Measurements from ENCODE around the gene SLC35E1. TPM values are rescaled to one million over a fixed set of nuclear protein-coding genes. Genes with fewer than 3 reads are reported as not detected.
A peak's percentile ranks its signal among the peaks of the same experiment; 100 is the strongest.

SLC35E1 gene
- total and polyA plus RNA-seq, 4 donors = 22.5 to 37.7 (median 29.2) TPM

GRCh38 chr19:16593181-16593580 is 21.0 kb upstream of the SLC35E1 start:
- ATAC-seq (ENCODE audit: low FRiP score) = no peak
- no peaks in the 10 kb centered on the region for H3K4me1 ChIP-seq (ENCODE audit: control insufficient read depth in 1 of 2, insufficient read depth in 2 of 2, low read length in 2 of 2)
- DNase-seq = no peak

DNA sequence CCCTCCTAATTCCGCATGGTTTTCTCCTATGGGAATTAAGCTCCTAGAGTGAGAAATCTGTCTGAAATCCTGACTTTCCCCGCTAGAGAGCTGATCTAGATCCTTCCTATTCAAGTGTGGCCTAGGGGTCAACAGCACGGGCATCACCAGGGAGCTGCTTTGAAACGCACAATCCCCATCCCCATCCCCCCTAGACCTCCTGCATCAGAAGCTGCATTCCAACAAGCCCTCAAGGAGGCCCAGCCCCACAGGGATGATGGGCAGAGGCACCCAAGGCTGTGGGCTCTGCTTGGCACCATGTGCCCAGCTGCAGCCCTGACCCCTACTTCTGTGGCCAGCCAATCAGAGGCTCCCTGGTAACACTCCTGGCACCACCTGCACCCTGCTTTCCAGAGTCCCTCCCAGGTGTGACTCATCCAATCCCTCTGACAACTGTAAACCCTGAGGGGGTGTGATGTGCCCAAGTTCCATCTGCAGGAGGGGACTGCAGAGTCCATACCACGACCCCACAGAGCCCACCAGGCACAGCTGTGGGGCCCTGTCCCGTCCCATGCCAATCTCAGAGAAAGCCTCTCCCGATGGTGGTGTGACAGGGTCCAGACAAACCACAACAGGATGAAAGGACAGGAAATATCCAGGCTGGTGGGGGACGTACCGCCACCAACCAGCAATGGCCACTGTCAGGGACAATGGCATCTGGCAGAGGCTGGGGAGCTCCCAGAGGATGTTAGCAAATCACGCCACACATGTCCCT is 19.8 kb upstream of the SLC35E1 start:
- DNase-seq (no peak), ATAC-seq (ENCODE audit: low FRiP score) (no peak)
- no peak overlapping the region for H3K4me3 ChIP-seq (ENCODE audit: low read length in 2 of 2)
- H3K36me3 ChIP-seq (ENCODE audit: control insufficient read depth in 1 of 2, insufficient read depth in 2 of 2, low read length in 1 of 2) = no peaks in the 10 kb centered on the region
- H3K27ac ChIP-seq (ENCODE audit: low read depth in 1 of 2, low read length in 2 of 2) = no peak overlapping the region
- H3K4me1 ChIP-seq (ENCODE audit: control insufficient read depth in 1 of 2, insufficient read depth in 2 of 2, low read length in 2 of 2) = no peaks in the 10 kb centered on the region
- 66 to 74% methylated on average over 10 of the region's 10 CpGs for WGBS, 2 donors
- H3K27me3 ChIP-seq (ENCODE audit: control insufficient read depth in 1 of 2, insufficient read depth in 2 of 2, low read length in 1 of 2) = no peaks in the 10 kb centered on the region
- no peaks in the 10 kb centered on the region for H3K9me3 ChIP-seq (ENCODE audit: control insufficient read depth, low read length)
- intact Hi-C loops (cut with DNase I) = no loop called here

More at GRCh38 chr19:16593181-16593580, 21.0 kb upstream of the SLC35E1 start:
- WGBS, 2 donors = 95% methylated on average over 4 of the region's 4 CpGs
- Histone ChIP-seq H3K4me3 (ENCODE audit: low read length in 2 of 2) (no peak overlapping the region), H3K36me3 (ENCODE audit: control insufficient read depth in 1 of 2, insufficient read depth in 2 of 2, low read length in 1 of 2) (no peaks in the 10 kb centered on the region), H3K27ac (ENCODE audit: low read depth in 1 of 2, low read length in 2 of 2) (no peak overlapping the region), H3K27me3 (ENCODE audit: control insufficient read depth in 1 of 2, insufficient read depth in 2 of 2, low read length in 1 of 2) (no peaks in the 10 kb centered on the region), H3K9me3 (ENCODE audit: control insufficient read depth, low read length) (no peaks in the 10 kb centered on the region)
- intact Hi-C loops (cut with DNase I) = no loop called here

GRCh38 chr19:16590876-16591802 is 18.9 kb upstream of the SLC35E1 start:
- 86 to 88% methylated on average over 9 of the region's 9 CpGs for WGBS, 2 donors
- no peak overlapping the region for H3K4me3 ChIP-seq (ENCODE audit: low read length in 2 of 2)
- H3K27me3 ChIP-seq (ENCODE audit: control insufficient read depth in 1 of 2, insufficient read depth in 2 of 2, low read length in 1 of 2) = no peaks in the 10 kb centered on the region
- no peak overlapping the region for H3K27ac ChIP-seq (ENCODE audit: low read depth in 1 of 2, low read length in 2 of 2)
- DNase-seq (no peak), ATAC-seq (ENCODE audit: low FRiP score) (no peak)
- intact Hi-C loops (cut with DNase I) = no loop called here
- H3K9me3 ChIP-seq (ENCODE audit: control insufficient read depth, low read length) = no peaks in the 10 kb centered on the region
- no peaks in the 10 kb centered on the region for H3K36me3 ChIP-seq (ENCODE audit: control insufficient read depth in 1 of 2, insufficient read depth in 2 of 2, low read length in 1 of 2)
- no peaks in the 10 kb centered on the region for H3K4me1 ChIP-seq (ENCODE audit: control insufficient read depth in 1 of 2, insufficient read depth in 2 of 2, low read length in 2 of 2)

DNA sequence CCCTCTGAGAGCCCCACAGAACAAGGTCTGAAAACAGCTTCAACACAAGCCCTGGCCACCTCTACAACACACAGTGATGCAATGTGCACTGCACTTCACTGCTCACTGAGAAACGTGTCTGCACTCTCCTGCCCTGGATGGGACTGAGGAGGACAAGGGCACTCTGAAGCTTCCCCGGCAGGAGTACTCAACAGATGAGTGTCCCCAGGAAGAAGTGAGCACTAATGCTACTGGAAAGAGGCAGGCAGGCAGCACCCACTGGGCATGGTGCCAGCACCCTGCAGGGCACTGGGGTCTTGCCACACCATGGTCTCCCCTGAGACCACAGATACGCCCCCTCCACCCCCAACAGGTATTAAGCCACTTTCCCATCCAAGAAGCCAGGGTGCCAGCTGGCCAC is 17.7 kb upstream of the SLC35E1 start:
- H3K27ac ChIP-seq (ENCODE audit: low read depth in 1 of 2, low read length in 2 of 2) = no peak overlapping the region
- no peak for DNase-seq
- H3K4me3 ChIP-seq (ENCODE audit: low read length in 2 of 2) = no peak overlapping the region
- H3K4me1 ChIP-seq (ENCODE audit: control insufficient read depth in 1 of 2, insufficient read depth in 2 of 2, low read length in 2 of 2) = no peaks in the 10 kb centered on the region
- no peaks in the 10 kb centered on the region for H3K27me3 ChIP-seq (ENCODE audit: control insufficient read depth in 1 of 2, insufficient read depth in 2 of 2, low read length in 1 of 2)
- WGBS, 2 donors = 68 to 70% methylated on average over 3 of the region's 3 CpGs
- no peaks in the 10 kb centered on the region for H3K36me3 ChIP-seq (ENCODE audit: control insufficient read depth in 1 of 2, insufficient read depth in 2 of 2, low read length in 1 of 2)
- no peaks in the 10 kb centered on the region for H3K9me3 ChIP-seq (ENCODE audit: control insufficient read depth, low read length)
- intact Hi-C loops (cut with DNase I) = no loop called here
- no peak for ATAC-seq (ENCODE audit: low FRiP score)

GRCh38 chr19:16588824-16589577 is 16.8 kb upstream of the SLC35E1 start:
- H3K9me3 ChIP-seq (ENCODE audit: control insufficient read depth, low read length) = no peaks in the 10 kb centered on the region
- no peaks in the 10 kb centered on the region for H3K36me3 ChIP-seq (ENCODE audit: control insufficient read depth in 1 of 2, insufficient read depth in 2 of 2, low read length in 1 of 2)
- H3K4me3 ChIP-seq (ENCODE audit: low read length in 2 of 2) = no peak overlapping the region
- WGBS, 2 donors = 70 to 73% methylated on average over 11 of the region's 11 CpGs
- no peaks in the 10 kb centered on the region for H3K27me3 ChIP-seq (ENCODE audit: control insufficient read depth in 1 of 2, insufficient read depth in 2 of 2, low read length in 1 of 2)
- no peak for DNase-seq
- H3K27ac ChIP-seq (ENCODE audit: low read depth in 1 of 2, low read length in 2 of 2) = no peak overlapping the region
- ATAC-seq (ENCODE audit: low FRiP score) = no peak
- intact Hi-C loops (cut with DNase I) = no loop called here
- no peaks in the 10 kb centered on the region for H3K4me1 ChIP-seq (ENCODE audit: control insufficient read depth in 1 of 2, insufficient read depth in 2 of 2, low read length in 2 of 2)

- DNase-seq (no peak), ATAC-seq (ENCODE audit: low FRiP score) (peak; percentile 16)
- no peak overlapping the region for H3K4me3 ChIP-seq (ENCODE audit: low read length in 2 of 2)
- intact Hi-C loops (cut with DNase I) = no loop called here
- no peaks in the 10 kb centered on the region for H3K27me3 ChIP-seq (ENCODE audit: control insufficient read depth in 1 of 2, insufficient read depth in 2 of 2, low read length in 1 of 2)
- no peak overlapping the region for H3K27ac ChIP-seq (ENCODE audit: low read depth in 1 of 2, low read length in 2 of 2)
- no peaks in the 10 kb centered on the region for H3K36me3 ChIP-seq (ENCODE audit: control insufficient read depth in 1 of 2, insufficient read depth in 2 of 2, low read length in 1 of 2)
- H3K4me1 ChIP-seq (ENCODE audit: control insufficient read depth in 1 of 2, insufficient read depth in 2 of 2, low read length in 2 of 2) = no peaks in the 10 kb centered on the region
- H3K9me3 ChIP-seq (ENCODE audit: control insufficient read depth, low read length) = no peaks in the 10 kb centered on the region
- WGBS, 2 donors = 16 to 18% methylated on average over 25 to 26 of the region's 26 CpGs
These were observed 15.9 kb upstream of the SLC35E1 start for GRCh38 chr19:16587833-16588823.

GRCh38 chr19:16586991-16587832 is 15.0 kb upstream of the SLC35E1 start:
- no peaks in the 10 kb centered on the region for H3K9me3 ChIP-seq (ENCODE audit: control insufficient read depth, low read length)
- intact Hi-C loops (cut with DNase I) = no loop called here
- ATAC-seq (ENCODE audit: low FRiP score) = no peak
- H3K4me1 ChIP-seq (ENCODE audit: control insufficient read depth in 1 of 2, insufficient read depth in 2 of 2, low read length in 2 of 2) = no peaks in the 10 kb centered on the region
- peak in 1 of 2 donors; percentile 78 for DNase-seq
- H3K4me3 ChIP-seq (ENCODE audit: low read length in 2 of 2) = no peak overlapping the region
- H3K36me3 ChIP-seq (ENCODE audit: control insufficient read depth in 1 of 2, insufficient read depth in 2 of 2, low read length in 1 of 2) = no peaks in the 10 kb centered on the region
- 49 to 52% methylated on average over 20 of the region's 20 CpGs for WGBS, 2 donors
- H3K27ac ChIP-seq (ENCODE audit: low read depth in 1 of 2, low read length in 2 of 2) = no peak overlapping the region
- no peaks in the 10 kb centered on the region for H3K27me3 ChIP-seq (ENCODE audit: control insufficient read depth in 1 of 2, insufficient read depth in 2 of 2, low read length in 1 of 2)

Data from aorta (tissue), 5 donors.